GM12878 (cell line): ENCODE results near the gene CYP26B1. TPM values are rescaled to one million over a fixed set of nuclear protein-coding genes. Genes with fewer than 3 reads are reported as not detected.

Experiments
- ATAC-seq: fragments of 200-7000 bp; cut with Tn5 transposase; 3 replicates; pipeline ENCODE4 v1.9.1; 2020; ENCODE audit warnings: mild to moderate bottlenecking, moderate library complexity
- BruUV-seq: library from RNA; stranded (reverse); fragments of 400-500 nt; replicated peaks from 2 replicates; lab custom pipeline; 2021; lab: Mats Ljungman, UMichigan
- CTCF ChIA-PET: fragments of 300-600 bp; sonication (Branson Sonifier 250); formaldehyde crosslinking; extraction: SDS; loops from one replicate; lab custom pipeline; 2021; ENCODE audit warnings: inconsistent platforms; lab: Yijun Ruan, JAX
- POLR2A ChIA-PET: fragments of 350-600 bp; formaldehyde crosslinking; extraction: SDS; loops from one replicate; lab custom pipeline; 2021; ENCODE audit warnings: inconsistent platforms; lab: Charles Lee
- RAD21 ChIA-PET: fragments of 300-600 bp; sonication (Branson Sonifier 250); formaldehyde crosslinking; loops from one replicate; lab custom pipeline; 2023; ENCODE audit warnings: antibody characterized with exemption; ENCODE audit not compliant: unreplicated experiment; lab: Charles Lee
- SMC1A ChIA-PET: fragments of 300-600 bp; sonication (Branson Sonifier 250); formaldehyde crosslinking; loops from one replicate; lab custom pipeline; 2023; ENCODE audit not compliant: unreplicated experiment, uncharacterized antibody; lab: Charles Lee
- DNase-seq: peaks from one replicate; pipeline ENCODE4 v3.0.0-alpha.2; 2011; ENCODE audit warnings: low read depth, low spot score
- FAIRE-seq: peaks from 3 replicates; lab custom pipeline; 2011; peaks lifted over from hg19 to GRCh38; lab: Jason Lieb, UNC
- H2AFZ ChIP-seq: 2 replicates; pipeline ENCODE4 v1.6.0; 2011; ENCODE audit warnings: low read depth, low read length, control low read depth; ENCODE audit not compliant: control insufficient read depth
- H3K27ac ChIP-seq: 2 replicates; pipeline ENCODE4 v1.5.1; 2011; ENCODE audit warnings: control low read depth; ENCODE audit not compliant: control insufficient read depth, insufficient read depth
- H3K27me3 ChIP-seq, 2 experiments: replicated peaks in 1 of 2; 2 replicates each; pipeline versions ENCODE4 v1.6.0 to v1.6.1; 2011; ENCODE audit warnings: low read length in 1 of 2; ENCODE audit not compliant: control insufficient read depth in 2 of 2, insufficient read depth in 2 of 2
- H3K36me3 ChIP-seq, 2 experiments: 2 replicates each; pipeline ENCODE4 v1.5.1; 2011; ENCODE audit warnings: low read length in 1 of 2; ENCODE audit not compliant: control insufficient read depth in 2 of 2, insufficient read depth in 2 of 2
- H3K4me1 ChIP-seq: 2 replicates; pipeline ENCODE4 v1.6.1; 2011; ENCODE audit warnings: mild to moderate bottlenecking, low read length, moderate library complexity, mixed read lengths; ENCODE audit not compliant: control insufficient read depth, insufficient read depth
- H3K4me2 ChIP-seq: 2 replicates; pipeline ENCODE4 v1.6.0; 2011; ENCODE audit warnings: control low read depth; ENCODE audit not compliant: control insufficient read depth, insufficient read depth
- H3K4me3 ChIP-seq: fragments of 200-600 bp; sonication (generic); 2 replicates; pipeline ENCODE4 v1.5.1; 2016
- H3K79me2 ChIP-seq: 2 replicates; pipeline ENCODE4 v1.6.0; 2011; ENCODE audit warnings: low read length; ENCODE audit not compliant: control insufficient read depth, insufficient read depth
- H3K9ac ChIP-seq: 2 replicates; pipeline ENCODE4 v1.8.0; 2011; ENCODE audit warnings: low read length, control low read depth, mixed read lengths; ENCODE audit not compliant: control insufficient read depth, insufficient read depth
- H3K9me3 ChIP-seq: replicated peaks from 3 replicates; pipeline ENCODE4 v1.5.1; 2011; ENCODE audit warnings: mild to moderate bottlenecking, low read length; ENCODE audit not compliant: control insufficient read depth, insufficient read depth
- H4K20me1 ChIP-seq: 2 replicates; pipeline ENCODE4 v1.6.0; 2011; ENCODE audit not compliant: control insufficient read depth, insufficient read depth
- CBFB ChIP-seq: IDR thresholded peaks from 2 replicates; pipeline ENCODE4 v1.6.1; 2016; ENCODE audit warnings: antibody characterized with exemption, low read depth
- CHD2 ChIP-seq: IDR thresholded peaks from 2 replicates; pipeline ENCODE4 v1.6.1; 2011; ENCODE audit warnings: low read depth, low read length, improper control_type of control experiment, borderline replicate concordance
- ESRRA ChIP-seq: IDR thresholded peaks from 2 replicates; pipeline ENCODE4 v1.6.1; 2012; ENCODE audit warnings: mild to moderate bottlenecking, low read length, improper control_type of control experiment
- JUND ChIP-seq: IDR thresholded peaks from 2 replicates; pipeline ENCODE4 v1.6.1; 2012; ENCODE audit warnings: low read depth, mild to moderate bottlenecking, low read length, improper control_type of control experiment, moderate library complexity
- KAT2A ChIP-seq: conservative IDR thresholded peaks from 2 replicates; pipeline ENCODE4 v1.6.1; 2011; ENCODE audit warnings: low read depth, low read length; ENCODE audit not compliant: control insufficient read depth
- PML ChIP-seq: IDR thresholded peaks from 2 replicates; pipeline ENCODE4 v1.6.1; 2012; ENCODE audit warnings: low read length, inconsistent platforms
- RCOR1 ChIP-seq: conservative IDR thresholded peaks from 2 replicates; pipeline ENCODE4 v1.6.1; 2012; ENCODE audit warnings: low read depth, low read length, improper control_type of control experiment
- SMARCA5 ChIP-seq: fragments of 450-650 bp; IDR thresholded peaks from 2 replicates; pipeline ENCODE4 v1.6.1; 2017; ENCODE audit warnings: mild to moderate bottlenecking
- WGBS: methylation state at CpG from one replicate; pipeline ENCODE4 v1.1.6; 2016; ENCODE audit warnings: low lambda C conversion rate; ENCODE audit not compliant: insufficient replicate concordance, insufficient coverage; ENCODE audit errors: missing lambda C conversion rate; 5-methylcytosine and 5-hydroxymethylcytosine counted together
- in situ Hi-C: fragments of 300-500 bp; cut with MboI; formaldehyde crosslinking; loops from 9 replicates; pipeline ENCODE4 v1.14.3; 2018; ENCODE audit warnings: mixed read lengths
- intact Hi-C: fragments of 100-400 bp; cut with micrococcal nuclease; formaldehyde crosslinking; loops from one replicate; pipeline ENCODE4 v1.14.2; 2022; ENCODE audit not compliant: unreplicated experiment
- polyA plus RNA-seq, 11 experiments: library from polyadenylated mRNA; depleted of rRNA in 4 of 11; unstranded in 6 of 11; stranded (reverse) in 5 of 11; fragments of >200 nt; fragmentation: Nextera tagmentation in 4 of 11; fragmentation: Illumina TruSeq in 1 of 11; extraction: Ambion mirVana in 4 of 11; extraction: Trizol in 1 of 11; gene quantifications; 1 replicate in 1 of 11; 2 replicates in 10 of 11; pipeline versions ENCODE4 v1.2.1 to v1.2.3, GENCODE V29; 2011 to 2016; ENCODE audit warnings: inconsistent platforms in 2 of 11, missing spikeins in 2 of 11, low read depth in 1 of 11
- total RNA-seq, 4 experiments: library from RNA; depleted of rRNA in 3 of 4; stranded (reverse); fragments of >200 nt in 3 of 4; fragmentation: Illumina TruSeq in 1 of 4; extraction: Trizol in 1 of 4; gene quantifications; 2 replicates each; pipeline versions ENCODE4 v1.2.1 to v1.2.3, GENCODE V29; 2013 to 2021
- TF ChIP-seq, protein P1 (sequence below): fragments of 450-650 bp; IDR thresholded peaks from 2 replicates; pipeline ENCODE4 v1.6.1; 2018; ENCODE audit warnings: borderline replicate concordance, mild to moderate bottlenecking; ENCODE audit not compliant: partially characterized antibody
- TF ChIP-seq, protein P2 (sequence below): fragments of 450-650 bp; IDR thresholded peaks from 2 replicates; pipeline ENCODE4 v1.6.1; 2018; ENCODE audit warnings: mild to moderate bottlenecking, low read depth, moderate library complexity; ENCODE audit not compliant: partially characterized antibody

CYP26B1 gene
- total and polyA plus RNA-seq, 10 of the 15 experiments (the other 5 are each of a cell fraction or from before 2014, with no cell fraction given) = not detected

DNA sequence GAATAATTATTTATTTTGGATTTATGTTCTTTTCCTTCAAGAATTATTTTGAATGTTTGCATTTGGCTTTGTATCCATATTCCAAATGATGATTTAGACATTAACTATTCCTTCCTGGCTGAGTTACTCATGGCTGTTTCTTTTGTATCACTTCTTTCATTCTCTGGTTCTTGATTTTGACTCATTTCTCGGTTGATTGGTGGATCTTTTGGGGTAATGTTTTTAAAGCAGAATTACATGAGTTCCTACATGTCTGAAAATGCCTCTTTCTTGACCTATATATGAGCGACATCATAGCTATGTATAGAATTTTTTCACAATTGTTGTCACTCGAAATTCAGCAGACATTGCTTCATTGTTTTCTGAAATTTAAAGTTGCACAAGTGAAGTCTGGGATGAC, 39.5 kb downstream of the CYP26B1 start:
- intact Hi-C loops = no loop called here

GRCh38 chr2:72106978-72107377, 40.7 kb downstream of the CYP26B1 start:
- ChIA-PET SMC1A (no interaction called here), CTCF (no interaction called here), POLR2A (no interaction called here), RAD21 (no interaction called here)
- no peak for ATAC-seq
- Histone ChIP-seq H3K4me3 (no peak overlapping the region), H3K4me1 (no peaks in the 10 kb centered on the region), H3K27me3 (no peaks in the 10 kb centered on the region), H3K36me3 (no peaks in the 10 kb centered on the region), H3K4me2 (no peak overlapping the region), H4K20me1 (no peaks in the 10 kb centered on the region), H3K9ac (no peak overlapping the region), H2AFZ (no peak overlapping the region), H3K27ac (no peak overlapping the region), H3K9me3 (no peaks in the 10 kb centered on the region), H3K79me2 (no peaks in the 10 kb centered on the region)
- no peak for FAIRE-seq
- DNase-seq = no peak
- intact Hi-C loops = no loop called here
- in situ Hi-C loops = no loop called here
- no TSS peak for BruUV-seq
- WGBS = 20% methylated on average over 4 of the region's 4 CpGs
- TF ChIP-seq, protein P1, sequence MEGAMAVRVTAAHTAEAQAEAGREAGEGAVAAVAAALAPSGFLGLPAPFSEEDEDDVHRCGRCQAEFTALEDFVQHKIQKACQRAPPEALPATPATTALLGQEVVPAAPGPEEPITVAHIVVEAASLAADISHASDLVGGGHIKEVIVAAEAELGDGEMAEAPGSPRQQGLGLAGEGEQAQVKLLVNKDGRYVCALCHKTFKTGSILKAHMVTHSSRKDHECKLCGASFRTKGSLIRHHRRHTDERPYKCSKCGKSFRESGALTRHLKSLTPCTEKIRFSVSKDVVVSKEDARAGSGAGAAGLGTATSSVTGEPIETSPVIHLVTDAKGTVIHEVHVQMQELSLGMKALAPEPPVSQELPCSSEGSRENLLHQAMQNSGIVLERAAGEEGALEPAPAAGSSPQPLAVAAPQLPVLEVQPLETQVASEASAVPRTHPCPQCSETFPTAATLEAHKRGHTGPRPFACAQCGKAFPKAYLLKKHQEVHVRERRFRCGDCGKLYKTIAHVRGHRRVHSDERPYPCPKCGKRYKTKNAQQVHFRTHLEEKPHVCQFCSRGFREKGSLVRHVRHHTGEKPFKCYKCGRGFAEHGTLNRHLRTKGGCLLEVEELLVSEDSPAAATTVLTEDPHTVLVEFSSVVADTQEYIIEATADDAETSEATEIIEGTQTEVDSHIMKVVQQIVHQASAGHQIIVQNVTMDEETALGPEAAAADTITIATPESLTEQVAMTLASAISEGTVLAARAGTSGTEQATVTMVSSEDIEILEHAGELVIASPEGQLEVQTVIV = no peak
- TF ChIP-seq, protein P2, sequence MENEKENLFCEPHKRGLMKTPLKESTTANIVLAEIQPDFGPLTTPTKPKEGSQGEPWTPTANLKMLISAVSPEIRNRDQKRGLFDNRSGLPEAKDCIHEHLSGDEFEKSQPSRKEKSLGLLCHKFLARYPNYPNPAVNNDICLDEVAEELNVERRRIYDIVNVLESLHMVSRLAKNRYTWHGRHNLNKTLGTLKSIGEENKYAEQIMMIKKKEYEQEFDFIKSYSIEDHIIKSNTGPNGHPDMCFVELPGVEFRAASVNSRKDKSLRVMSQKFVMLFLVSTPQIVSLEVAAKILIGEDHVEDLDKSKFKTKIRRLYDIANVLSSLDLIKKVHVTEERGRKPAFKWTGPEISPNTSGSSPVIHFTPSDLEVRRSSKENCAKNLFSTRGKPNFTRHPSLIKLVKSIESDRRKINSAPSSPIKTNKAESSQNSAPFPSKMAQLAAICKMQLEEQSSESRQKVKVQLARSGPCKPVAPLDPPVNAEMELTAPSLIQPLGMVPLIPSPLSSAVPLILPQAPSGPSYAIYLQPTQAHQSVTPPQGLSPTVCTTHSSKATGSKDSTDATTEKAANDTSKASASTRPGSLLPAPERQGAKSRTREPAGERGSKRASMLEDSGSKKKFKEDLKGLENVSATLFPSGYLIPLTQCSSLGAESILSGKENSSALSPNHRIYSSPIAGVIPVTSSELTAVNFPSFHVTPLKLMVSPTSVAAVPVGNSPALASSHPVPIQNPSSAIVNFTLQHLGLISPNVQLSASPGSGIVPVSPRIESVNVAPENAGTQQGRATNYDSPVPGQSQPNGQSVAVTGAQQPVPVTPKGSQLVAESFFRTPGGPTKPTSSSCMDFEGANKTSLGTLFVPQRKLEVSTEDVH = no peak
- no peak for TF ChIP-seq RCOR1
- no peak for TF ChIP-seq ESRRA
- no peak for TF ChIP-seq SMARCA5
- no peak for TF ChIP-seq CBFB
- TF ChIP-seq CHD2 = no peak
- TF ChIP-seq JUND = no peak
- TF ChIP-seq KAT2A = no peak
- TF ChIP-seq PML = no peak

More for the DNA sequence above, 39.5 kb downstream of the CYP26B1 start:
- SMC1A ChIA-PET = no interaction called here
- Histone ChIP-seq H4K20me1 (no peaks in the 10 kb centered on the region), H2AFZ (no peak overlapping the region), H3K9me3 (no peaks in the 10 kb centered on the region), H3K9ac (no peak overlapping the region), H3K4me3 (no peak overlapping the region), H3K36me3 (no peaks in the 10 kb centered on the region), H3K79me2 (no peaks in the 10 kb centered on the region), H3K4me2 (no peak overlapping the region), H3K27me3 (no peaks in the 10 kb centered on the region), H3K27ac (no peak overlapping the region), H3K4me1 (no peaks in the 10 kb centered on the region)
- POLR2A ChIA-PET = no interaction called here
- DNase-seq (no peak), FAIRE-seq (no peak), ATAC-seq (no peak)
- in situ Hi-C loops = no loop called here
- no TSS peak for BruUV-seq
- CTCF ChIA-PET = interaction anchor here (1.5 kb wide), 1 partner anchor 184 kb away, joined by 3 read pairs; no protein-coding TSS in a partner anchor
- no peak for TF ChIP-seq RCOR1
- WGBS = 15% methylated on average over 3 of the region's 3 CpGs
- RAD21 ChIA-PET = no interaction called here
